Activated B cell treated with CpG ODN at 0.5 μM for 24 hours (primary cell): Measurements from ENCODE around the gene SCAI. TPM values are rescaled to one million over a fixed set of nuclear protein-coding genes. Genes with fewer than 3 reads are reported as not detected.

Source experiments
- ATAC-seq: fragments of 200-7000 bp; cut with Tn5 transposase; one replicate; pipeline ENCODE4 v1.10.0; 2021; ENCODE audit warnings: low read depth, mild to moderate bottlenecking, moderate library complexity
- CTCF ChIA-PET: fragments of 350-600 bp; sonication (Branson Sonifier 250); formaldehyde crosslinking; loops from one replicate; lab custom pipeline; 2021; ENCODE audit warnings: antibody characterized with exemption; lab: Charles Lee
- POLR2A ChIA-PET: fragments of 350-600 bp; sonication (Branson Sonifier 250); formaldehyde crosslinking; loops from one replicate; lab custom pipeline; 2021; ENCODE audit warnings: antibody characterized with exemption; lab: Charles Lee
- DNase-seq: peaks from one replicate; pipeline ENCODE4 v3.0.0; 2022
- H3K27ac Mint-ChIP-seq: one replicate; pipeline ENCODE4 v1.8.0; 2020; ENCODE audit warnings: mixed read lengths
- H3K27me3 Mint-ChIP-seq: one replicate; pipeline ENCODE4 v1.8.0; 2021; ENCODE audit warnings: mixed read lengths
- H3K36me3 Mint-ChIP-seq: one replicate; pipeline ENCODE4 v1.8.0; 2021; ENCODE audit warnings: low read depth, mixed read lengths
- H3K4me1 Mint-ChIP-seq: one replicate; pipeline ENCODE4 v1.8.0; 2021; ENCODE audit warnings: mixed read lengths
- H3K4me3 Mint-ChIP-seq: one replicate; pipeline ENCODE4 v1.8.0; 2020; ENCODE audit warnings: mild to moderate bottlenecking, mixed read lengths
- H3K9me3 Mint-ChIP-seq: one replicate; pipeline ENCODE4 v1.8.0; 2020; ENCODE audit warnings: mixed read lengths
- CTCF ChIP-seq: fragments of 200-600 bp; IDR thresholded peaks from one replicate; pipeline ENCODE4 v1.8.0; 2022; ENCODE audit warnings: antibody characterized with exemption, mild to moderate bottlenecking
- intact Hi-C: fragments of 100-400 bp; cut with micrococcal nuclease; formaldehyde crosslinking; loops from one replicate; pipeline ENCODE4 v1.15.1; 2024
- total RNA-seq: library from RNA; stranded (reverse); gene quantifications from 2 replicates; pipeline ENCODE4 v1.2.3, GENCODE V29; 2022

Gene SCAI
- total RNA-seq, 1 donor from 2014 or later, result 11.7 TPM

GRCh38 chr9:125142560-125143376 is 560 bp downstream of the SCAI start:
- TF ChIP-seq CTCF, result no peak
- peak overlapping the region; percentile 36 for H3K27ac Mint-ChIP-seq
- ChIA-PET CTCF (interaction anchor here (2.9 to 3.8 kb wide), 2 partner anchors 290 to 371 kb away, joined by 7 to 18 read pairs; partner anchors contain the start of genes NR6A1 and WDR38), POLR2A (interaction anchor here (0.7 to 1.5 kb wide), 5 partner anchors 18 to 281 kb away, joined by 3 to 12 read pairs (median 4); partner anchors contain the start of genes ARPC5L, GOLGA1, HSPA5 and RPL35)
- H3K4me3 Mint-ChIP-seq, result peak overlapping the region; percentile 92
- no peaks in the 10 kb centered on the region for H3K27me3 Mint-ChIP-seq
- peaks cover 22% of the 10 kb centered on the region for H3K4me1 Mint-ChIP-seq
- ATAC-seq (peak; percentile 15), DNase-seq (peak; percentile 15)
- H3K9me3 Mint-ChIP-seq, result no peaks in the 10 kb centered on the region
- intact Hi-C loops, result loop anchor here (1.0 to 10.0 kb wide), 9 partner anchors 16 to 371 kb away; partner anchors contain the start of genes GAPVD1, GOLGA1, HSPA5 and NR6A1
- peaks cover 12% of the 10 kb centered on the region for H3K36me3 Mint-ChIP-seq

GRCh38 chr9:125141751-125142150 is 1.6 kb downstream of the SCAI start:
- POLR2A ChIA-PET, result interaction anchor here (0.5 to 1.1 kb wide), 2 partner anchors 100 to 249 kb away, joined by 3 to 5 read pairs; partner anchors contain the start of gene HSPA5
- CTCF ChIA-PET, result interaction anchor here (2.9 to 3.8 kb wide), 2 partner anchors 289 to 370 kb away, joined by 7 to 18 read pairs; partner anchors contain the start of genes NR6A1 and WDR38
- H3K36me3 Mint-ChIP-seq, result peaks cover 12% of the 10 kb centered on the region
- intact Hi-C loops, result loop anchor here (2.0 to 10.0 kb wide), 2 partner anchors 119 to 233 kb away; partner anchors contain the start of gene GAPVD1
- peaks cover 22% of the 10 kb centered on the region for H3K4me1 Mint-ChIP-seq
- no peaks in the 10 kb centered on the region for H3K9me3 Mint-ChIP-seq
- peak overlapping the region; percentile 92 for H3K4me3 Mint-ChIP-seq
- H3K27ac Mint-ChIP-seq, result no peak overlapping the region
- TF ChIP-seq CTCF, result no peak
- ATAC-seq, result no peak
- H3K27me3 Mint-ChIP-seq, result no peaks in the 10 kb centered on the region
- DNase-seq, result no peak

DNA sequence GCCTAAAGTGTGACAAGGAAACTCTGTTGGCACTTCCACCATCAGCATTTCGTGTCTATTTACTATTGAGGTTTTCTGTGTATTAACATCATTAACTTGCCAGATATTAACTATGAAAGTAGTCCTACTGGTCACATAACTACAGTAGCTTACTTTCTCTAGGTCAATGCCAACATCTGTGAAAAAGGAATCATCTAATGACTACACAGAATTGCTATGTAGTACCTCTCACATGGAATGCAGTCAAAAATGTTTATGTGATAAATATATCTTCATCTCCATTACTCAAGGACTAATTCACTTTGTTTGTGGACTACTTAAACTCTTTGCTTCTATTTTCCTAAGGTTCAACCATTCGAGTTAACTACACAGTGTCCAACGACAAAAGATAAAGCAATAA is 2.1 kb downstream of the SCAI start:
- Mint-ChIP-seq H3K4me1 (peaks cover 20% of the 10 kb centered on the region), H3K27ac (no peak overlapping the region), H3K27me3 (no peaks in the 10 kb centered on the region), H3K36me3 (peaks cover 12% of the 10 kb centered on the region), H3K4me3 (no peak overlapping the region), H3K9me3 (no peaks in the 10 kb centered on the region)
- ChIA-PET POLR2A (no interaction called here), CTCF (interaction anchor here (3.8 kb wide), 1 partner anchor 370 kb away, joined by 18 read pairs; the partner anchor contains the start of gene NR6A1)
- TF ChIP-seq CTCF, result no peak
- intact Hi-C loops, result loop anchor here (10.0 kb wide), 1 partner anchor 234 kb away; no protein-coding TSS in a partner anchor
- no peak for DNase-seq
- no peak for ATAC-seq

DNA sequence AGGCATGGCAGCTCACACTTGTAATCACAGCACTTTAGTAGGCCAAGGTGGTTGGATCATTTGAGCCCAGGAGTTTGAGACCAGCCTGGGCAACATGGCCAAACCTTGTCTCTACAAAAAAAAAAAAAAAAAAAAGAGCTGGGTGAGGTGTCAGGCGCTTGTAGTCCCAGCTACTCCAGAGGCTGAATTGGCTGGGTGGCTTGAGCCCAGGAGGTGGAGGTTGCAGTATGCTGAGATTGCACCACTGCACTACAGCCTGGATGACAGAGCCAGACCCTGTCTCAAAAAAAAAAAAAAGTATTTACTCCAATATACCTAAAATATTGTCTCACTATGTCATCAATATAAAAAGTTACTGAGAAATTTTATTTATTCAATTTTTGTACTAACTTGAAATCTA is 2.8 kb downstream of the SCAI start:
- Mint-ChIP-seq H3K4me3 (no peak overlapping the region), H3K27ac (no peak overlapping the region), H3K36me3 (peaks cover 12% of the 10 kb centered on the region), H3K9me3 (no peaks in the 10 kb centered on the region), H3K4me1 (peaks cover 17% of the 10 kb centered on the region), H3K27me3 (no peaks in the 10 kb centered on the region)
- intact Hi-C loops, result loop anchor here (10.0 kb wide), 1 partner anchor 234 kb away; no protein-coding TSS in a partner anchor
- TF ChIP-seq CTCF, result no peak
- no peak for ATAC-seq
- CTCF ChIA-PET, result interaction anchor here (3.8 kb wide), 1 partner anchor 369 kb away, joined by 18 read pairs; the partner anchor contains the start of gene NR6A1
- POLR2A ChIA-PET, result no interaction called here
- no peak for DNase-seq

GRCh38 chr9:125137200-125137599 is 6.1 kb downstream of the SCAI start:
- Mint-ChIP-seq H3K4me1 (peaks cover 5% of the 10 kb centered on the region), H3K9me3 (peaks cover 6% of the 10 kb centered on the region), H3K27me3 (no peaks in the 10 kb centered on the region), H3K36me3 (peaks cover 20% of the 10 kb centered on the region), H3K4me3 (no peak overlapping the region), H3K27ac (no peak overlapping the region)
- CTCF ChIA-PET, result no interaction called here
- no peak for TF ChIP-seq CTCF
- no peak for DNase-seq
- POLR2A ChIA-PET, result no interaction called here
- no peak for ATAC-seq
- intact Hi-C loops, result no loop called here
